NT2/D1 (cell line): ENCODE results near the gene MZT2B.
"Not testable (repeated sequence)": the region's sequence is repeated elsewhere in the genome, so short reads cannot be mapped to it uniquely, and the experiment has no call there.

ENCODE experiments used
- DNase-seq: peaks from one replicate; pipeline ENCODE4 v3.0.0-alpha.2; 2011; ENCODE audit warnings: low read depth, low spot score
- H3K27me3 ChIP-seq: 2 replicates; pipeline ENCODE4 v1.6.0; 2011; ENCODE audit warnings: mild to moderate bottlenecking; ENCODE audit not compliant: insufficient read length, insufficient read depth
- H3K36me3 ChIP-seq: 2 replicates; pipeline ENCODE4 v1.6.1; 2011; ENCODE audit warnings: mild to moderate bottlenecking, low read length, mixed read lengths; ENCODE audit not compliant: insufficient read depth, insufficient read length
- H3K4me1 ChIP-seq: 2 replicates; pipeline ENCODE4 v1.5.1; 2011; ENCODE audit not compliant: insufficient read depth, insufficient read length
- H3K4me3 ChIP-seq: 2 replicates; pipeline ENCODE4 v1.5.1; 2011; ENCODE audit warnings: low read depth; ENCODE audit not compliant: insufficient read length
- H3K9ac ChIP-seq: 2 replicates; pipeline ENCODE4 v1.6.0; 2011; ENCODE audit warnings: low read depth; ENCODE audit not compliant: insufficient read length
- H3K9me3 ChIP-seq: 2 replicates; pipeline ENCODE4 v1.5.1; 2011; ENCODE audit warnings: mild to moderate bottlenecking, low read length; ENCODE audit not compliant: insufficient read depth
- SUZ12 ChIP-seq: IDR thresholded peaks from 2 replicates; pipeline ENCODE4 v1.6.1; 2011; ENCODE audit not compliant: insufficient read length, insufficient read depth; ENCODE audit errors: extremely low read depth
- YY1 ChIP-seq: IDR thresholded peaks from 2 replicates; pipeline ENCODE4 v1.6.1; 2011; ENCODE audit not compliant: insufficient read length, insufficient read depth
- ZNF274 ChIP-seq: IDR thresholded peaks from 2 replicates; pipeline ENCODE4 v1.6.1; 2011; ENCODE audit warnings: mild to moderate bottlenecking, low read depth, low read length

The MZT2B gene

DNA sequence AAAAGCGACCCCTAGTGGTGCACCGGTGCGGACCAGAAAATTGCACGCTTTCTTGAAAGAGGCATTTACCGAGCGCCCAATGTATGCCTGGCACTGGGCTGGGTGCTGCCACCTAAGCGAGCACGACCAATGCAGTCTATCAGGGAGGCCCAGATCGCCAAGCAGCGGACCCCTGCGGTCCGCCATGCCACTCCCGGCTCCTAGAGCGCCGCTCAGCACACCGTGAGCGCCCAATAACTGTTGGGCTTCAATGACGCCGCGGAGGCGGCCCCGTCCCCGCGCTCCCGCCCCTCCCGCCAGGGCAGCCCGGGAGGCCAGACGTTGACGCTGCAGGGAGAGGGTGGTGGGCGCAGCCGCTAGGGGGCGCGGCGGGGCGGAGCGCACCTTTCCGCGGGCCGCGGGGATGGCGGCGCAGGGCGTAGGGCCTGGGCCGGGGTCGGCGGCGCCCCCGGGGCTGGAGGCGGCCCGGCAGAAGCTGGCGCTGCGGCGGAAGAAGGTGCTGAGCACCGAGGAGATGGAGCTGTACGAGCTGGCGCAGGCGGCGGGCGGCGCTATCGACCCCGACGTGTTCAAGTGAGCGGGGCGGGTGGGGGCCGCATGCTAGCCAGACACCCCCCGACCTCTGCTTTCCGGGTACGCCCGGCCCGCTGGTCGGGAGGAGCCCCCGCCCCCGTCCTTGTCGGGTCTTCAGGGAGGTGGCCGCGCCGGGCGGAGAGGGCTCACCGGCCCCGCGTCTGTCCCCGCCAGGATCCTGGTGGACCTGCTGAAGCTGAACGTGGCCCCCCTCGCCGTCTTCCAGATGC is at the start of gene MZT2B:
MZT2B (plus strand) TSS at position 383 of the 803 bp plus-strand sequence; CDS start at position 404, 21 bp downstream.
- Histone ChIP-seq H3K9ac (peak within 1 kb of the TSS; percentile 94), H3K4me1 (peaks cover 12% of the 10 kb centered on the region)

GRCh38 chr2:130135692-130136541 is 46.1 kb upstream of the MZT2B start:
- Histone ChIP-seq H3K9me3 (no peaks in the 10 kb centered on the region), H3K9ac (no peak overlapping the region), H3K4me1 (no peaks in the 10 kb centered on the region), H3K36me3 (no peaks in the 10 kb centered on the region), H3K27me3 (no peaks in the 10 kb centered on the region), H3K4me3 (no peak overlapping the region)
- DNase-seq: no peak
- TF ChIP-seq SUZ12: no peak
- TF ChIP-seq YY1: no peak
- TF ChIP-seq ZNF274: no peak

More for the DNA sequence above, at the start of gene MZT2B:
- Histone ChIP-seq H3K36me3 (peaks cover 49% of the 10 kb centered on the region), H3K4me3 (peak within 1 kb of the TSS; percentile 99)
- peak; percentile 63 for DNase-seq
- not testable (repeated sequence) for H3K9me3 ChIP-seq, H3K27me3 ChIP-seq

DNA sequence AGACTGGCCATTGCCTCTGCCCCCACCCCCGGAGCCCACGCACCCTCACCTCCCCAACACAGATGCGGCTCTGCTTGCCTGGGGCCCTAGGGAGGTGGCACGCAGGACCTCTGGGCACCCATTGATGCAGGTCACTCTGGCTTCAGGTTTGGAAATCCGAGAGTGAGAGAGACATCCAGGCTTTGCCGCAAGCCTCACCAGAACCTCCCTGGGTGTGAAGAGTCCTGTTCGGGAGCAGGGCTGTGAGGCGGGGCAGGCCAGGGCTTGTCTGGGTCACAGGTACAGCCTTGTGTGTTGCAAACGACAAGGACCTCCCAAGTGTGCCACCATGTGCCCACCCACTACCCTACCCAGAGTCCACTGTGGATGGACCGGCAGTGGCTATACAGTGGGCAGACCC is 45.5 kb upstream of the MZT2B start:
- not testable (repeated sequence) for H3K9me3 ChIP-seq, H3K9ac ChIP-seq, DNase-seq, H3K36me3 ChIP-seq, H3K27me3 ChIP-seq, H3K4me3 ChIP-seq, H3K4me1 ChIP-seq

DNA sequence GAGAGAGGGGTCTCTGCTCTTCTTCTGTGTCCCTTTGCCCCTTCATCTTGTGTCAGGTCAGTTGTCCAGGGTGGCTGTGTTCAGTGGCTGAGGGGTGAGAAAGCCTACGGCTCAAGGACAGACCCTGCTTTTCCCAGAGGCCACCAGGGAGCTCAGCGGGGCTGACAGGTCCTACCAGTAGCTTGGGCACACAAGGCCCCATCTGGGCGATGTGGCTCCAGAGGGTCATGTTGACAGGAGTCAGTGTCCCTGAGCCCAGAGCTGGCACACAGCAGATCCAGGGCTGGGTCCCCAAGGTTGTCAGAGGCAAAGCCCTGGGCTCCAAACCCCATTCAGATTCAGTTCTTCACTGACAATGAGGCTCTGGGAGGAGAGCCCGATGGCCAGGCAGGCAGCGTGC is 44.9 kb upstream of the MZT2B start:
- not testable (repeated sequence) for H3K4me3 ChIP-seq, H3K36me3 ChIP-seq, H3K9ac ChIP-seq, DNase-seq, H3K9me3 ChIP-seq, H3K27me3 ChIP-seq, H3K4me1 ChIP-seq

DNA sequence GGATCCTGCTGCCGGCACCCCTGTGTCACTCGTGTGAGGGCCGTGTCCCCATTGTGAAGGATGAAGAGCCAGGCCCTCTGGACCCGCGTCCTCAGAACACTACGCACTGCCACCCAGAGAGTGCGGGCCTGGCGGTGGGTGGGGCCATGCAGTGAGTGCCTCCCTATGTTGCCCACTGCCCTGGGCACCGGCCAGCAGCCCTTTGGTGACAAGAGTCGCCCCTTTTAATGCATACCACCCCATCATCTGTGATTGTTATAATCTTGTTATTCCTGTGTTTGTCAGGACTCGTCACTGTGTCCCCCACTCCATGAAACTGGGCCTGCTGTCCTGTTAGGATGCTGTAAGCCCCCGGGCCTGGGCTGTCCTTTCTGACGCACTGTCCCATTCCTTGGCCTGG is 43.7 kb upstream of the MZT2B start:
- H3K9ac ChIP-seq, H3K36me3 ChIP-seq, H3K4me1 ChIP-seq, H3K27me3 ChIP-seq, DNase-seq, H3K4me3 ChIP-seq, H3K9me3 ChIP-seq: not testable (repeated sequence)

DNA sequence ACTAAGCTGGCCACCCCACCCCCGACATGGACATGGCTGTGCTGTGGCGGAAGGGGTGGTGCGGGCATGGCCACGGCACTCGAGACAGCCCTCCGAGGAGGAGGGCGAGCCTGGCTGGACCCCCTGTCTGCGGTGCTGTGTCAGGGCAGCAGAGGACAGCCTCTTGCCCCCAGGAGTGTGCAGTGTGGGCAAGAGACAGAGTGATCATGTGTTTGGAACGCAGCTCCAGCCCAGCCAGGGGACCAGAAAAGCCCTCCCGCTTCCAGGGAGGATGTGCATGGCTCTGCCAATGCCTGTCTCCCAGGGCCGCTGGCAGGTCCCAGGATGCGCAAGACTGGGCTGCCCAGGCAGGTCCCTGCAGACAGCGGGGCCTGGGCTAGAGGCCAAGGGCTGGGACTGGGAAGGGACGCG is 43.2 kb upstream of the MZT2B start:
- H3K4me1 ChIP-seq, DNase-seq, H3K36me3 ChIP-seq, H3K9me3 ChIP-seq, H3K9ac ChIP-seq, H3K4me3 ChIP-seq: not testable (repeated sequence)
- peaks cover 13% of the 10 kb centered on the region for H3K27me3 ChIP-seq

- peaks cover 13% of the 10 kb centered on the region for H3K27me3 ChIP-seq
- H3K9ac ChIP-seq, H3K9me3 ChIP-seq, H3K4me3 ChIP-seq, H3K4me1 ChIP-seq, DNase-seq, H3K36me3 ChIP-seq: not testable (repeated sequence)
Observed at GRCh38 chr2:130139331-130140280, 42.5 kb upstream of the MZT2B start.

DNA sequence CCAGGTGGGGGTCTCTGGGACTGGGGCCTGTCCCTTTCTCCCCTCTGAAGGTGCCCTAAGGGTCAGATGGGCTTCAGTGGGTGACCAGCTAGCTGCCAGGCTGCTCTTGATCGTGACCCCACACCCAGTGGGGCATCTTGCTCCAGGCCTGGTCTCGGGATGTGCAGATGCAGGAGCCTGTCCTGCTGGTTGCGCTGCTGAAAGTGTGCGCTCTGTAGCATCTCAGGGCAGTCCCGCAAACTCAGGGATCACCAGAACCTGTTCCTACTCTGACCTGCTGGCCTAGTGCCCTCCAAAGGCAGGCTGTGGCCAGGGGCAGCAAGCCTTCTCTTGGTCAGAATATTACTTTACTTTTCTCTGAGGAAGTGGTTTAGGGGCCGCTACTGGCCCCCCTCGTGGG is 41.5 kb upstream of the MZT2B start:
- not testable (repeated sequence) for H3K4me1 ChIP-seq, H3K36me3 ChIP-seq, H3K9ac ChIP-seq, H3K9me3 ChIP-seq, DNase-seq, H3K4me3 ChIP-seq
- peaks cover 13% of the 10 kb centered on the region for H3K27me3 ChIP-seq

- not testable (repeated sequence) for H3K9me3 ChIP-seq, H3K36me3 ChIP-seq, H3K9ac ChIP-seq, H3K4me1 ChIP-seq, DNase-seq, H3K4me3 ChIP-seq
- peaks cover 13% of the 10 kb centered on the region for H3K27me3 ChIP-seq
Observed at GRCh38 chr2:130141002-130141401, 41.1 kb upstream of the MZT2B start.

GRCh38 chr2:130141645-130142370 is 40.3 kb upstream of the MZT2B start:
- not testable (repeated sequence) for H3K4me1 ChIP-seq, DNase-seq

More at GRCh38 chr2:130141645-130142370, 40.3 kb upstream of the MZT2B start:
- not testable (repeated sequence) for H3K4me3 ChIP-seq, H3K9ac ChIP-seq, H3K36me3 ChIP-seq, H3K9me3 ChIP-seq
- peaks cover 13% of the 10 kb centered on the region for H3K27me3 ChIP-seq
